Neural progenitor cell (in vitro differentiated cells): ENCODE data around the gene TRPM1. TPM values are rescaled to one million over a fixed set of nuclear protein-coding genes. Genes with fewer than 3 reads are reported as not detected.

Experiments
- DNase-seq: peaks from one replicate; pipeline ENCODE4 v3.0.0-alpha.2; 2016; ENCODE audit warnings: low spot score
- H2AFZ ChIP-seq: fragments of 200-600 bp; sonication (generic); replicated peaks from 2 replicates; pipeline ENCODE4 v1.6.1; 2016; ENCODE audit warnings: antibody characterized with exemption
- H3F3A ChIP-seq: fragments of 200-600 bp; sonication (generic); 2 replicates; pipeline ENCODE4 v1.6.1; 2016; ENCODE audit warnings: antibody characterized with exemption, low read depth
- H3K27ac ChIP-seq: fragments of 200-600 bp; sonication (generic); 2 replicates; pipeline ENCODE4 v1.5.1; 2016; ENCODE audit warnings: mild to moderate bottlenecking
- H3K27me3 ChIP-seq: fragments of 200-600 bp; sonication (generic); 2 replicates; pipeline ENCODE4 v1.6.1; 2016; ENCODE audit warnings: mild to moderate bottlenecking, moderate library complexity
- H3K36me3 ChIP-seq: fragments of 200-600 bp; sonication (generic); 2 replicates; pipeline ENCODE4 v1.5.1; 2016
- H3K4me1 ChIP-seq: fragments of 200-600 bp; sonication (generic); 2 replicates; pipeline ENCODE4 v1.6.1; 2016; ENCODE audit warnings: mixed run types
- H3K4me2 ChIP-seq: fragments of 200-600 bp; sonication (generic); 2 replicates; pipeline ENCODE4 v1.6.1; 2016
- H3K4me3 ChIP-seq: fragments of 200-600 bp; sonication (generic); 2 replicates; pipeline ENCODE4 v1.5.1; 2016
- H3K79me2 ChIP-seq: fragments of 200-600 bp; sonication (generic); 2 replicates; pipeline ENCODE4 v1.6.1; 2016; ENCODE audit warnings: low read depth
- H3K9ac ChIP-seq: fragments of 200-600 bp; sonication (generic); 2 replicates; pipeline ENCODE4 v1.6.1; 2016
- H3K9me3 ChIP-seq: fragments of 200-600 bp; sonication (generic); 2 replicates; pipeline ENCODE4 v1.5.1; 2016; ENCODE audit warnings: low read depth
- H4K20me1 ChIP-seq: fragments of 200-600 bp; sonication (generic); 2 replicates; pipeline ENCODE4 v1.6.1; 2016; ENCODE audit warnings: low read depth
- H3K27ac Mint-ChIP-seq: 3 replicates; pipeline ENCODE4 v1.8.0; 2021; ENCODE audit warnings: mixed read lengths
- H3K27me3 Mint-ChIP-seq: 2 replicates; pipeline ENCODE4 v1.8.0; 2022; ENCODE audit warnings: low read depth, mild to moderate bottlenecking, inconsistent platforms, moderate library complexity, mixed read lengths; ENCODE audit not compliant: insufficient read depth
- H3K36me3 Mint-ChIP-seq: 3 replicates; pipeline ENCODE4 v1.8.0; 2021; ENCODE audit warnings: mixed read lengths
- H3K4me1 Mint-ChIP-seq: 3 replicates; pipeline ENCODE4 v1.8.0; 2021; ENCODE audit warnings: mixed read lengths
- H3K4me3 Mint-ChIP-seq: 3 replicates; pipeline ENCODE4 v1.8.0; 2021; ENCODE audit warnings: mild to moderate bottlenecking, moderate library complexity, mixed read lengths
- H3K9me3 Mint-ChIP-seq: 3 replicates; pipeline ENCODE4 v1.8.0; 2020; ENCODE audit warnings: mixed read lengths
- EZH2 ChIP-seq: fragments of 200-600 bp; sonication (generic); IDR thresholded peaks from 2 replicates; pipeline ENCODE4 v1.6.1; 2017; ENCODE audit warnings: antibody characterized with exemption, mild to moderate bottlenecking, moderate library complexity
- EZH2phosphoT487 ChIP-seq: fragments of 200-600 bp; sonication (generic); IDR thresholded peaks from 2 replicates; pipeline ENCODE4 v1.6.1; 2017; ENCODE audit warnings: antibody characterized with exemption
- total RNA-seq: library from RNA; depleted of rRNA; stranded (reverse); fragments of >200 nt; gene quantifications from 2 replicates; pipeline ENCODE4 v1.2.3, GENCODE V29; 2015; ENCODE audit warnings: low replicate concordance
- TF ChIP-seq, protein P1 (sequence below): fragments of 200-600 bp; sonication (generic); IDR thresholded peaks from 2 replicates; pipeline ENCODE4 v1.5.1; 2017; ENCODE audit warnings: antibody characterized with exemption, mild to moderate bottlenecking

The TRPM1 gene
- total RNA-seq, 1 donor from 2014 or later = not detected

- Histone ChIP-seq H3K27ac (no peak overlapping the region), H3K4me2 (no peak overlapping the region), H3K27me3 (no peaks in the 10 kb centered on the region), H3K36me3 (no peaks in the 10 kb centered on the region), H2AFZ (no peak overlapping the region), H3K9ac (no peak overlapping the region), H3K4me1 (no peaks in the 10 kb centered on the region), H3K9me3 (no peaks in the 10 kb centered on the region), H3F3A (no peaks in the 10 kb centered on the region), H3K79me2 (no peaks in the 10 kb centered on the region), H3K4me3 (no peak overlapping the region), H4K20me1 (no peaks in the 10 kb centered on the region)
- Mint-ChIP-seq H3K4me1 (peaks cover 3% of the 10 kb centered on the region), H3K27ac (no peak overlapping the region), H3K36me3 (no peaks in the 10 kb centered on the region), H3K9me3 (peaks cover 17% of the 10 kb centered on the region), H3K27me3 (no peaks in the 10 kb centered on the region), H3K4me3 (no peak overlapping the region)
- DNase-seq = no peak
- TF ChIP-seq, protein P1, sequence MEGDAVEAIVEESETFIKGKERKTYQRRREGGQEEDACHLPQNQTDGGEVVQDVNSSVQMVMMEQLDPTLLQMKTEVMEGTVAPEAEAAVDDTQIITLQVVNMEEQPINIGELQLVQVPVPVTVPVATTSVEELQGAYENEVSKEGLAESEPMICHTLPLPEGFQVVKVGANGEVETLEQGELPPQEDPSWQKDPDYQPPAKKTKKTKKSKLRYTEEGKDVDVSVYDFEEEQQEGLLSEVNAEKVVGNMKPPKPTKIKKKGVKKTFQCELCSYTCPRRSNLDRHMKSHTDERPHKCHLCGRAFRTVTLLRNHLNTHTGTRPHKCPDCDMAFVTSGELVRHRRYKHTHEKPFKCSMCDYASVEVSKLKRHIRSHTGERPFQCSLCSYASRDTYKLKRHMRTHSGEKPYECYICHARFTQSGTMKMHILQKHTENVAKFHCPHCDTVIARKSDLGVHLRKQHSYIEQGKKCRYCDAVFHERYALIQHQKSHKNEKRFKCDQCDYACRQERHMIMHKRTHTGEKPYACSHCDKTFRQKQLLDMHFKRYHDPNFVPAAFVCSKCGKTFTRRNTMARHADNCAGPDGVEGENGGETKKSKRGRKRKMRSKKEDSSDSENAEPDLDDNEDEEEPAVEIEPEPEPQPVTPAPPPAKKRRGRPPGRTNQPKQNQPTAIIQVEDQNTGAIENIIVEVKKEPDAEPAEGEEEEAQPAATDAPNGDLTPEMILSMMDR = peak; percentile 21
- TF ChIP-seq EZH2 (no peak), EZH2phosphoT487 (no peak)
These were observed 34.5 kb upstream of the TRPM1 start for GRCh38 chr15:31136016-31136415.

GRCh38 chr15:31135523-31135922 lies 34.0 kb upstream of the TRPM1 start:
- no peaks in the 10 kb centered on the region for H3K36me3 ChIP-seq
- TF ChIP-seq, protein P1 = no peak
- no peak for TF ChIP-seq EZH2
- TF ChIP-seq EZH2phosphoT487 = no peak
- H3K27me3 ChIP-seq = no peaks in the 10 kb centered on the region
- no peak overlapping the region for H3K4me3 Mint-ChIP-seq
- no peaks in the 10 kb centered on the region for H3K4me1 ChIP-seq
- H3K4me1 Mint-ChIP-seq = peaks cover 3% of the 10 kb centered on the region
- H3F3A ChIP-seq = no peaks in the 10 kb centered on the region
- H4K20me1 ChIP-seq = no peaks in the 10 kb centered on the region
- no peak overlapping the region for H3K4me3 ChIP-seq
- no peak overlapping the region for H3K27ac Mint-ChIP-seq
- no peaks in the 10 kb centered on the region for H3K9me3 ChIP-seq
- no peaks in the 10 kb centered on the region for H3K36me3 Mint-ChIP-seq
- H2AFZ ChIP-seq = no peak overlapping the region
- peaks cover 17% of the 10 kb centered on the region for H3K9me3 Mint-ChIP-seq
- no peak overlapping the region for H3K27ac ChIP-seq
- no peak overlapping the region for H3K9ac ChIP-seq
- no peak overlapping the region for H3K4me2 ChIP-seq
- no peaks in the 10 kb centered on the region for H3K27me3 Mint-ChIP-seq
- no peak for DNase-seq
- no peaks in the 10 kb centered on the region for H3K79me2 ChIP-seq

DNA sequence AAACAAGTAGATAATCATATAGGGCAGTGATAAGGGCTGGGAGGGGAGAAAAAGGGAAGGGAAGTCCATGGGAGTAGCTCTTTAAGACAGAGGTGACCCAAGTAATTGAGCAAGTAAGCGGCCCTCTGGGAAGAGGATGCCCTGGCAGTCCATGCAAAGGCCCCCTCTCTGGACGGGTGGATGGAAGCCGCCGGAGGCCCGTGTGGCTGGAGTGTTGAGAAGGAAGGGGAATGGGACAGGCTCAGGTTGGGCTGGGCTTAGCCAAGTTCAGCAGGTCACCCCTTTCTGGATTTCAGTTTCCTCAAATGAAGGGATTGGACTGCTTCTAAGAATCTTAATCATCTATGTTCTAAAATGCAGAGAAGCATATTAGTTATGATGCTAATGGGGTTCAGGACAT lies 32.4 kb upstream of the TRPM1 start:
- no peaks in the 10 kb centered on the region for H3K27me3 ChIP-seq
- no peak overlapping the region for H3K4me2 ChIP-seq
- H3F3A ChIP-seq = no peaks in the 10 kb centered on the region
- DNase-seq = no peak
- no peak overlapping the region for H3K9ac ChIP-seq
- H4K20me1 ChIP-seq = no peaks in the 10 kb centered on the region
- peaks cover 3% of the 10 kb centered on the region for H3K4me1 Mint-ChIP-seq
- H3K4me3 ChIP-seq = no peak overlapping the region
- H3K4me3 Mint-ChIP-seq = no peak overlapping the region
- H3K27ac ChIP-seq = no peak overlapping the region
- H3K36me3 Mint-ChIP-seq = no peaks in the 10 kb centered on the region
- no peaks in the 10 kb centered on the region for H3K4me1 ChIP-seq
- no peaks in the 10 kb centered on the region for H3K36me3 ChIP-seq
- no peak overlapping the region for H3K27ac Mint-ChIP-seq
- no peak overlapping the region for H2AFZ ChIP-seq
- H3K79me2 ChIP-seq = no peaks in the 10 kb centered on the region
- H3K27me3 Mint-ChIP-seq = no peaks in the 10 kb centered on the region
- H3K9me3 ChIP-seq = no peaks in the 10 kb centered on the region
- peaks cover 17% of the 10 kb centered on the region for H3K9me3 Mint-ChIP-seq
- TF ChIP-seq EZH2phosphoT487 = no peak
- TF ChIP-seq EZH2 = no peak
- TF ChIP-seq, protein P1 = no peak
